Panc1 (cell line): ENCODE results near the gene NPAS3. TPM values are rescaled to one million over a fixed set of nuclear protein-coding genes. Genes with fewer than 3 reads are reported as not detected.
"Not testable (repeated sequence)": the region's sequence is repeated elsewhere in the genome, so short reads cannot be mapped to it uniquely, and the experiment has no call there.

Experiments
- ATAC-seq: fragments of 200-7000 bp; cut with Tn5 transposase; 2 replicates; pipeline ENCODE4 v1.9.1; 2020; ENCODE audit warnings: mild to moderate bottlenecking, moderate library complexity
- BruUV-seq: library from RNA; stranded (reverse); fragments of 400-500 nt; replicated peaks from 2 replicates; lab custom pipeline; 2021; lab: Mats Ljungman, UMichigan
- CTCF ChIA-PET: fragments of 300-600 bp; sonication (Branson Sonifier 250); formaldehyde crosslinking; loops from one replicate; lab custom pipeline; 2022; ENCODE audit warnings: antibody characterized with exemption; lab: Charles Lee
- POLR2A ChIA-PET: fragments of 300-600 bp; sonication (Branson Sonifier 250); formaldehyde crosslinking; loops from one replicate; lab custom pipeline; 2022; ENCODE audit warnings: antibody characterized with exemption; lab: Charles Lee
- DNase-seq: peaks from one replicate; pipeline ENCODE4 v3.0.0-alpha.2; 2010; ENCODE audit warnings: low read depth, low spot score
- H3K27ac ChIP-seq: 2 replicates; pipeline ENCODE4 v1.5.1; 2011; ENCODE audit warnings: mild to moderate bottlenecking, low read length, inconsistent platforms
- H3K27me3 ChIP-seq: fragments of 200-500 bp; sonication (Bioruptor generic); 2 replicates; pipeline ENCODE4 v1.6.0; 2014; ENCODE audit warnings: low read length, inconsistent platforms; ENCODE audit not compliant: control insufficient read depth, insufficient read depth
- H3K36me3 ChIP-seq: fragments of 200-500 bp; sonication (Bioruptor generic); 2 replicates; pipeline ENCODE4 v1.5.1; 2014; ENCODE audit warnings: inconsistent platforms, mild to moderate bottlenecking, low read length, moderate library complexity; ENCODE audit not compliant: control insufficient read depth, insufficient read depth
- H3K4me1 ChIP-seq: 2 replicates; pipeline ENCODE4 v1.5.1; 2011; ENCODE audit warnings: inconsistent platforms, mild to moderate bottlenecking, low read length, moderate library complexity; ENCODE audit not compliant: control insufficient read depth, insufficient read depth
- H3K4me3 ChIP-seq, 2 experiments: 2 replicates each; pipeline ENCODE4 v1.5.1; 2011 to 2012; ENCODE audit warnings: low read depth in 2 of 2, low read length in 2 of 2, mild to moderate bottlenecking in 2 of 2, inconsistent platforms in 1 of 2, moderate library complexity in 1 of 2
- H3K9me3 ChIP-seq: fragments of 200-500 bp; sonication (Bioruptor generic); 2 replicates; pipeline ENCODE4 v1.5.1; 2014; ENCODE audit warnings: low read depth, mild to moderate bottlenecking, inconsistent platforms, low read length, moderate library complexity; ENCODE audit not compliant: control insufficient read depth, insufficient read depth
- POLR2AphosphoS5 ChIP-seq: IDR thresholded peaks from 2 replicates; pipeline ENCODE4 v1.6.1; 2012; ENCODE audit warnings: mild to moderate bottlenecking, low read depth, low read length, moderate library complexity
- SIN3A ChIP-seq: IDR thresholded peaks from 2 replicates; pipeline ENCODE4 v1.6.1; 2012; ENCODE audit warnings: low read depth, mild to moderate bottlenecking, low read length, moderate library complexity, borderline replicate concordance; ENCODE audit not compliant: insufficient read depth
- TCF7L2 ChIP-seq: IDR thresholded peaks from 2 replicates; pipeline ENCODE4 v1.6.1; 2011; ENCODE audit warnings: mild to moderate bottlenecking, low read depth, low read length, inconsistent platforms
- in situ Hi-C: cut with HindIII; loops from 2 replicates; pipeline ENCODE4 v1.10.0; 2016; ENCODE audit warnings: low sequenced_read_pairs, low pct_unique_long_range_greater_than_20kb
- intact Hi-C: fragments of 100-400 bp; cut with micrococcal nuclease; formaldehyde crosslinking; loops from one replicate; pipeline ENCODE4 v1.10.0; 2022; ENCODE audit not compliant: unreplicated experiment
- total RNA-seq: library from RNA; stranded (reverse); gene quantifications from one replicate; pipeline ENCODE4 v1.2.1, GENCODE V29; 2021; ENCODE audit not compliant: unreplicated experiment
- TF ChIP-seq, protein P1 (sequence below): fragments of 450-650 bp; IDR thresholded peaks from 2 replicates; pipeline ENCODE4 v1.5.1; 2017; ENCODE audit warnings: mild to moderate bottlenecking
- TF ChIP-seq, protein P2 (sequence below), 2 experiments: IDR thresholded peaks; 2 replicates each; pipeline ENCODE4 v1.6.1; 2011 to 2012; ENCODE audit warnings: low read depth in 2 of 2, control low read depth in 1 of 2, low read length in 1 of 2, mild to moderate bottlenecking in 1 of 2, moderate library complexity in 1 of 2; ENCODE audit not compliant: insufficient read depth in 1 of 2

NPAS3 gene
- total RNA-seq, 1 experiment from 2014 or later: 0.23 TPM

DNA sequence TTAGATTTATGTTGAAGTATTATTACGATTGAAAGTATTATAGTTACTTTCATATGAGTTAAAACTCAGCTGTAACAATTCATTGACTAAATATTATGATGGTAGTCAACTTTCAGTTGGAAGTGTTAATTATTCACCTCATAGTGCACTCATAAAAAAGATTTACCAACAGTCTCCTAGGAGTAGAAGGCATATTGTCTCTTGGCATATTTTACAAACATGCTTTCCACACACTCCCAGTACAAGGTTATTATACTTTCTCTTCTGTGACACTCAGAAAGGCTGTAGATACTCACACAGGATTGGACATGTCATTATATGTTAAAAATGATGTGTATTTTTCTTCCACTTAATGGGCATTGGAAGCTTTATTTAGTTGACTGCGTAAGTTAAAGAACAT is 147.1 kb downstream of the NPAS3 start:
- Histone ChIP-seq H3K27ac (no peak overlapping the region), H3K27me3 (no peaks in the 10 kb centered on the region), H3K4me3 (no peak overlapping the region), H3K9me3 (no peaks in the 10 kb centered on the region), H3K36me3 (no peaks in the 10 kb centered on the region), H3K4me1 (no peaks in the 10 kb centered on the region)
- in situ Hi-C loops: no loop called here
- no peak for ATAC-seq
- BruUV-seq: no TSS peak
- intact Hi-C loops: no loop called here
- ChIA-PET CTCF (no interaction called here), POLR2A (no interaction called here)
- no peak for DNase-seq
- TF ChIP-seq, protein P1, sequence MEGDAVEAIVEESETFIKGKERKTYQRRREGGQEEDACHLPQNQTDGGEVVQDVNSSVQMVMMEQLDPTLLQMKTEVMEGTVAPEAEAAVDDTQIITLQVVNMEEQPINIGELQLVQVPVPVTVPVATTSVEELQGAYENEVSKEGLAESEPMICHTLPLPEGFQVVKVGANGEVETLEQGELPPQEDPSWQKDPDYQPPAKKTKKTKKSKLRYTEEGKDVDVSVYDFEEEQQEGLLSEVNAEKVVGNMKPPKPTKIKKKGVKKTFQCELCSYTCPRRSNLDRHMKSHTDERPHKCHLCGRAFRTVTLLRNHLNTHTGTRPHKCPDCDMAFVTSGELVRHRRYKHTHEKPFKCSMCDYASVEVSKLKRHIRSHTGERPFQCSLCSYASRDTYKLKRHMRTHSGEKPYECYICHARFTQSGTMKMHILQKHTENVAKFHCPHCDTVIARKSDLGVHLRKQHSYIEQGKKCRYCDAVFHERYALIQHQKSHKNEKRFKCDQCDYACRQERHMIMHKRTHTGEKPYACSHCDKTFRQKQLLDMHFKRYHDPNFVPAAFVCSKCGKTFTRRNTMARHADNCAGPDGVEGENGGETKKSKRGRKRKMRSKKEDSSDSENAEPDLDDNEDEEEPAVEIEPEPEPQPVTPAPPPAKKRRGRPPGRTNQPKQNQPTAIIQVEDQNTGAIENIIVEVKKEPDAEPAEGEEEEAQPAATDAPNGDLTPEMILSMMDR: no peak
- TF ChIP-seq SIN3A (no peak), POLR2AphosphoS5 (no peak), TCF7L2 (no peak)
- TF ChIP-seq, protein P2, sequence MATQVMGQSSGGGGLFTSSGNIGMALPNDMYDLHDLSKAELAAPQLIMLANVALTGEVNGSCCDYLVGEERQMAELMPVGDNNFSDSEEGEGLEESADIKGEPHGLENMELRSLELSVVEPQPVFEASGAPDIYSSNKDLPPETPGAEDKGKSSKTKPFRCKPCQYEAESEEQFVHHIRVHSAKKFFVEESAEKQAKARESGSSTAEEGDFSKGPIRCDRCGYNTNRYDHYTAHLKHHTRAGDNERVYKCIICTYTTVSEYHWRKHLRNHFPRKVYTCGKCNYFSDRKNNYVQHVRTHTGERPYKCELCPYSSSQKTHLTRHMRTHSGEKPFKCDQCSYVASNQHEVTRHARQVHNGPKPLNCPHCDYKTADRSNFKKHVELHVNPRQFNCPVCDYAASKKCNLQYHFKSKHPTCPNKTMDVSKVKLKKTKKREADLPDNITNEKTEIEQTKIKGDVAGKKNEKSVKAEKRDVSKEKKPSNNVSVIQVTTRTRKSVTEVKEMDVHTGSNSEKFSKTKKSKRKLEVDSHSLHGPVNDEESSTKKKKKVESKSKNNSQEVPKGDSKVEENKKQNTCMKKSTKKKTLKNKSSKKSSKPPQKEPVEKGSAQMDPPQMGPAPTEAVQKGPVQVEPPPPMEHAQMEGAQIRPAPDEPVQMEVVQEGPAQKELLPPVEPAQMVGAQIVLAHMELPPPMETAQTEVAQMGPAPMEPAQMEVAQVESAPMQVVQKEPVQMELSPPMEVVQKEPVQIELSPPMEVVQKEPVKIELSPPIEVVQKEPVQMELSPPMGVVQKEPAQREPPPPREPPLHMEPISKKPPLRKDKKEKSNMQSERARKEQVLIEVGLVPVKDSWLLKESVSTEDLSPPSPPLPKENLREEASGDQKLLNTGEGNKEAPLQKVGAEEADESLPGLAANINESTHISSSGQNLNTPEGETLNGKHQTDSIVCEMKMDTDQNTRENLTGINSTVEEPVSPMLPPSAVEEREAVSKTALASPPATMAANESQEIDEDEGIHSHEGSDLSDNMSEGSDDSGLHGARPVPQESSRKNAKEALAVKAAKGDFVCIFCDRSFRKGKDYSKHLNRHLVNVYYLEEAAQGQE (IDR thresholded peaks at IDR 0.05; ENCODE audit: insufficient read depth in 1 of 2, low read depth in 2 of 2, low read length in 1 of 2): no peak

GRCh38 chr14:33088274-33088673 is 149.6 kb downstream of the NPAS3 start:
- CTCF ChIA-PET, intact Hi-C loops, BruUV-seq: not testable (repeated sequence)

GRCh38 chr14:33098016-33098415 is 159.3 kb downstream of the NPAS3 start:
- CTCF ChIA-PET: no interaction called here

More at GRCh38 chr14:33088274-33088673, 149.6 kb downstream of the NPAS3 start:
- H3K4me1 ChIP-seq, in situ Hi-C loops, DNase-seq, H3K27ac ChIP-seq, H3K4me3 ChIP-seq, POLR2A ChIA-PET, H3K36me3 ChIP-seq, H3K27me3 ChIP-seq, H3K9me3 ChIP-seq, ATAC-seq: not testable (repeated sequence)

More at GRCh38 chr14:33098016-33098415, 159.3 kb downstream of the NPAS3 start:
- BruUV-seq: no TSS peak
- Histone ChIP-seq H3K27me3 (no peaks in the 10 kb centered on the region), H3K9me3 (no peaks in the 10 kb centered on the region), H3K27ac (no peak overlapping the region), H3K36me3 (no peaks in the 10 kb centered on the region), H3K4me1 (no peaks in the 10 kb centered on the region), H3K4me3 (no peak overlapping the region)
- in situ Hi-C loops: no loop called here
- POLR2A ChIA-PET: no interaction called here
- no peak for ATAC-seq
- intact Hi-C loops: no loop called here
- no peak for DNase-seq
- TF ChIP-seq POLR2AphosphoS5 (no peak), SIN3A (no peak), TCF7L2 (no peak)
- TF ChIP-seq, protein P1: no peak
- TF ChIP-seq, protein P2 (IDR thresholded peaks at IDR 0.05; ENCODE audit: insufficient read depth in 1 of 2, low read depth in 2 of 2, low read length in 1 of 2): no peak
